HepG2 (cell line): Measurements from ENCODE around the gene ANKRD31. TPM values are rescaled to one million over a fixed set of nuclear protein-coding genes. Genes with fewer than 3 reads are reported as not detected.

ENCODE experiments used
- ATAC-seq: fragments of 200-7000 bp; cut with Tn5 transposase; 3 replicates; pipeline ENCODE4 v1.9.1; 2020; ENCODE audit warnings: mild to moderate bottlenecking, moderate library complexity
- BruUV-seq: library from RNA; stranded (reverse); fragments of 400-500 nt; replicated peaks from 2 replicates; lab custom pipeline; 2021; lab: Mats Ljungman, UMichigan
- CTCF ChIA-PET: fragments of 300-600 bp; formaldehyde crosslinking; extraction: SDS; loops from one replicate; lab custom pipeline; 2021; ENCODE audit warnings: low total read pairs, inconsistent platforms, low intra/inter-chr PET ratio; lab: Yijun Ruan, JAX
- POLR2A ChIA-PET: fragments of 350-600 bp; sonication (Branson Sonifier 250); formaldehyde crosslinking; loops from one replicate; lab custom pipeline; 2020; ENCODE audit warnings: antibody characterized with exemption, inconsistent platforms; lab: Yijun Ruan, JAX
- DNase-seq: peaks from one replicate; pipeline ENCODE4 v3.0.0-alpha.2; 2015; ENCODE audit warnings: low spot score
- FAIRE-seq: peaks from 3 replicates; lab custom pipeline; 2011; peaks lifted over from hg19 to GRCh38; lab: Jason Lieb, UNC
- H2AFZ ChIP-seq: one replicate; pipeline ENCODE4 v1.6.1; 2011; ENCODE audit warnings: low read length, inconsistent platforms
- H3K27ac ChIP-seq: fragments of 300-600 bp; 3 replicates; pipeline ENCODE4 v1.8.0; 2011; ENCODE audit warnings: mixed run types, mild to moderate bottlenecking, mixed read lengths, low read length, inconsistent platforms; ENCODE audit not compliant: insufficient read depth; ENCODE audit errors: extremely low read length
- H3K27me3 ChIP-seq, 2 experiments: fragments of 200-600 bp in 1 of 2; 2 replicates in 1 of 2; 3 replicates in 1 of 2; pipeline versions ENCODE4 v1.6.0 to v1.8.0; 2011; ENCODE audit warnings: low read length in 2 of 2, mild to moderate bottlenecking in 2 of 2, moderate library complexity in 2 of 2, inconsistent platforms in 1 of 2; ENCODE audit not compliant: insufficient read depth in 2 of 2, control insufficient read depth in 1 of 2
- H3K36me3 ChIP-seq, 2 experiments: fragments of 200-600 bp in 1 of 2; replicated peaks in 1 of 2; 2 replicates in 1 of 2; 3 replicates in 1 of 2; pipeline versions ENCODE4 v1.5.1 to v1.8.0; 2011; ENCODE audit warnings: low read length in 2 of 2, inconsistent platforms in 1 of 2; ENCODE audit not compliant: insufficient read depth in 2 of 2, control insufficient read depth in 1 of 2
- H3K4me1 ChIP-seq: 2 replicates; pipeline ENCODE4 v1.5.1; 2012; ENCODE audit warnings: low read length, inconsistent platforms; ENCODE audit not compliant: insufficient read depth
- H3K4me2 ChIP-seq: 2 replicates; pipeline ENCODE4 v1.6.0; 2011; ENCODE audit warnings: low read depth, low read length, inconsistent platforms
- H3K4me3 ChIP-seq, 3 experiments: fragments of 200-600 bp in 1 of 3; sonication (generic), shearing (Covaris generic) in 1 of 3; replicated peaks in 1 of 3; 2 replicates each; pipeline ENCODE4 v1.5.1; 2011 to 2016; ENCODE audit warnings: low read length in 3 of 3, inconsistent platforms in 2 of 3, low read depth in 2 of 3, mild to moderate bottlenecking in 2 of 3, control low read depth in 1 of 3, mixed read lengths in 1 of 3; ENCODE audit not compliant: insufficient read depth in 1 of 3
- H3K79me2 ChIP-seq: one replicate; pipeline ENCODE4 v1.6.1; 2011; ENCODE audit warnings: low read length, inconsistent platforms; ENCODE audit not compliant: insufficient read depth
- H3K9ac ChIP-seq: 2 replicates; pipeline ENCODE4 v1.6.0; 2011; ENCODE audit warnings: mild to moderate bottlenecking, low read depth, low read length, inconsistent platforms; ENCODE audit not compliant: insufficient read depth
- H3K9me3 ChIP-seq: 2 replicates; pipeline ENCODE4 v1.5.1; 2012; ENCODE audit warnings: mild to moderate bottlenecking, low read length
- H4K20me1 ChIP-seq: 2 replicates; pipeline ENCODE4 v1.6.0; 2011; ENCODE audit warnings: inconsistent platforms, mild to moderate bottlenecking, low read length, moderate library complexity; ENCODE audit not compliant: insufficient read depth
- MAFF ChIP-seq: IDR thresholded peaks from 2 replicates; pipeline ENCODE4 v1.6.1; 2011; ENCODE audit warnings: low read depth, low read length, improper control_type of control experiment
- MAFK ChIP-seq, 2 experiments: IDR thresholded peaks in 1 of 2; conservative IDR thresholded peaks in 1 of 2; 2 replicates each; pipeline ENCODE4 v1.6.1; 2011; ENCODE audit warnings: improper control_type of control experiment in 2 of 2, low read length in 2 of 2
- NR1H2 ChIP-seq: sonication (generic); formaldehyde crosslinking; IDR thresholded peaks from 2 replicates; pipeline ENCODE4 v1.8.1; 2022; ENCODE audit warnings: low read depth, missing genetic modification reagents, borderline replicate concordance
- SKI ChIP-seq: fragments of 450-650 bp; IDR thresholded peaks from one replicate; pipeline ENCODE4 v1.6.1; 2018; ENCODE audit warnings: mild to moderate bottlenecking; ENCODE audit not compliant: partially characterized antibody
- ZBTB26 ChIP-seq: IDR thresholded peaks from 2 replicates; pipeline ENCODE4 v1.6.1; 2016; ENCODE audit warnings: missing compliant biosample characterization, missing genetic modification reagents, borderline replicate concordance
- ZNF556 ChIP-seq: sonication (generic); formaldehyde crosslinking; IDR thresholded peaks from 2 replicates; pipeline ENCODE4 v1.4.0; 2020; ENCODE audit warnings: mild to moderate bottlenecking, missing genetic modification reagents, borderline replicate concordance
- ZNF576 ChIP-seq: sonication (generic); formaldehyde crosslinking; IDR thresholded peaks from 2 replicates; pipeline ENCODE4 v1.4.0; 2020; ENCODE audit warnings: mild to moderate bottlenecking, missing genetic modification reagents
- ZNF597 ChIP-seq: sonication (generic); formaldehyde crosslinking; IDR thresholded peaks from 2 replicates; pipeline ENCODE4 v1.5.0; 2020; ENCODE audit warnings: missing genetic modification reagents
- ZNF7 ChIP-seq: IDR thresholded peaks from 2 replicates; pipeline ENCODE4 v1.6.1; 2016; ENCODE audit warnings: missing biosample characterization, missing genetic modification reagents
- ZSCAN5A ChIP-seq: sonication (generic); formaldehyde crosslinking; IDR thresholded peaks from 2 replicates; pipeline ENCODE4 v1.8.0; 2022; ENCODE audit warnings: mild to moderate bottlenecking, missing genetic modification reagents, borderline replicate concordance
- WGBS: methylation state at CpG from one replicate; pipeline ENCODE4 v1.1.6; 2017; ENCODE audit warnings: low lambda C conversion rate; 5-methylcytosine and 5-hydroxymethylcytosine counted together
- in situ Hi-C: cut with HindIII; loops from 2 replicates; pipeline ENCODE4 v1.10.0; 2017; ENCODE audit warnings: low pct_unique_long_range_greater_than_20kb; ENCODE audit not compliant: extremely low pct_ligation_motif_present
- intact Hi-C: fragments of 100-400 bp; cut with micrococcal nuclease; formaldehyde crosslinking; loops from one replicate; pipeline ENCODE4 v1.10.0; 2022; ENCODE audit not compliant: unreplicated experiment
- polyA plus RNA-seq, 8 experiments: library from polyadenylated mRNA; depleted of rRNA in 3 of 8; stranded (reverse) in 7 of 8; unstranded in 1 of 8; fragments of >200 nt; fragmentation: Illumina TruSeq in 4 of 8; extraction: Trizol in 4 of 8; gene quantifications; 2 replicates each; pipeline versions ENCODE4 v1.2.1 to v1.2.3, GENCODE V29; 2011 to 2016; ENCODE audit warnings: low read depth in 4 of 8, missing spikeins in 1 of 8, mixed read lengths in 1 of 8; ENCODE audit not compliant: insufficient read depth in 1 of 8
- total RNA-seq, 5 experiments: library from RNA; depleted of rRNA; stranded (reverse); fragments of >200 nt; fragmentation: Illumina TruSeq; extraction: Trizol; gene quantifications; 2 replicates each; pipeline ENCODE4 v1.2.3, GENCODE V29; 2016; ENCODE audit warnings: low read depth in 1 of 5

ANKRD31 gene
- total and polyA plus RNA-seq, 2 of the 13 experiments (the other 11 are each of a cell fraction or from before 2014, with no cell fraction given), result 0.01 to 0.09 TPM

- Histone ChIP-seq H3K27ac (no peak overlapping the region), H3K4me2 (no peak overlapping the region), H3K79me2 (no peaks in the 10 kb centered on the region), H4K20me1 (no peaks in the 10 kb centered on the region), H3K36me3 (no peaks in the 10 kb centered on the region), H3K4me3 (no peak overlapping the region), H3K9ac (no peak overlapping the region), H3K4me1 (no peaks in the 10 kb centered on the region), H2AFZ (no peak overlapping the region), H3K27me3 (no peaks in the 10 kb centered on the region), H3K9me3 (no peaks in the 10 kb centered on the region)
- ATAC-seq (no peak), FAIRE-seq (no peak), DNase-seq (no peak)
- ChIA-PET POLR2A (no interaction called here), CTCF (no interaction called here)
- in situ Hi-C loops, result no loop called here
- peak; percentile 86 for TF ChIP-seq MAFF
- TF ChIP-seq MAFK (conservative IDR thresholded peaks at IDR 0.05 in 1 of 2, IDR thresholded peaks at IDR 0.05 in 1 of 2; ENCODE audit: low read length in 2 of 2), result peak; percentile 83 to 88
- no peak for TF ChIP-seq SKI
- intact Hi-C loops, result no loop called here
- no TSS peak for BruUV-seq
These were observed 83.8 kb downstream of the ANKRD31 start for GRCh38 chr5:75152860-75153259.

GRCh38 chr5:75148051-75148450, 88.6 kb downstream of the ANKRD31 start:
- no peaks in the 10 kb centered on the region; a peak in 1 of 5 replicates for H3K27me3 ChIP-seq
- DNase-seq (no peak), FAIRE-seq (no peak), ATAC-seq (no peak)
- no TSS peak for BruUV-seq
- H3K79me2 ChIP-seq, result no peaks in the 10 kb centered on the region
- TF ChIP-seq ZNF576 (CRISPR knock-in tag), result no peak
- no peak for TF ChIP-seq ZSCAN5A (CRISPR knock-in tag)
- no peak for TF ChIP-seq ZBTB26
- no peak for TF ChIP-seq NR1H2
- TF ChIP-seq ZNF556 (CRISPR knock-in tag), result no peak
- TF ChIP-seq ZNF7 (CRISPR knock-in tag), result no peak
- TF ChIP-seq ZNF597 (CRISPR knock-in tag), result no peak
- intact Hi-C loops, result no loop called here
- H3K27ac ChIP-seq, result no peak overlapping the region
- H3K9ac ChIP-seq, result no peak overlapping the region
- in situ Hi-C loops, result no loop called here
- CTCF ChIA-PET, result no interaction called here
- no peaks in the 10 kb centered on the region for H3K36me3 ChIP-seq
- H3K4me2 ChIP-seq, result no peak overlapping the region
- H3K4me1 ChIP-seq, result no peaks in the 10 kb centered on the region
- whole genome bisulfite sequencing, result 5% methylated on average over 2 of the region's 2 CpGs
- POLR2A ChIA-PET, result no interaction called here
- no peaks in the 10 kb centered on the region for H3K9me3 ChIP-seq
- H3K4me3 ChIP-seq, result no peak overlapping the region
- H2AFZ ChIP-seq, result no peak overlapping the region
- H4K20me1 ChIP-seq, result no peaks in the 10 kb centered on the region
